Testis (tissue), 3 donors: ENCODE measurements around the gene SSU72. TPM values are rescaled to one million over a fixed set of nuclear protein-coding genes. Genes with fewer than 3 reads are reported as not detected.

Experiments
- DNase-seq: peaks from one replicate; pipeline ENCODE4 v3.0.0-alpha.2; 2019
- H3K27ac ChIP-seq, 2 donors: fragments of 200-600 bp; sonication (generic); one replicate each; pipeline ENCODE4 v1.5.1; 2019
- H3K27me3 ChIP-seq: fragments of 200-600 bp; sonication (generic); one replicate; pipeline ENCODE4 v1.5.1; 2019
- H3K36me3 ChIP-seq: fragments of 200-600 bp; sonication (generic); one replicate; pipeline ENCODE4 v1.5.1; 2017; ENCODE audit warnings: low read depth; ENCODE audit errors: missing control alignments
- H3K4me1 ChIP-seq: fragments of 200-600 bp; sonication (generic); one replicate; pipeline ENCODE4 v1.5.1; 2019
- H3K4me3 ChIP-seq, 2 donors: fragments of 200-600 bp; sonication (generic); one replicate each; pipeline ENCODE4 v1.5.1; 2017 to 2019
- H3K9me3 ChIP-seq: fragments of 200-600 bp; sonication (generic); one replicate; pipeline ENCODE4 v1.5.1; 2017
- POLR2A ChIP-seq: fragments of 450-650 bp; IDR thresholded peaks from one replicate; pipeline ENCODE4 v1.6.1; 2017; ENCODE audit warnings: antibody characterized with exemption, mild to moderate bottlenecking, moderate library complexity
- WGBS, 2 donors: methylation state at CpG; one replicate each; pipeline ENCODE4 v1.1.5; 2018; 5-methylcytosine and 5-hydroxymethylcytosine counted together
- intact Hi-C: fragments of 100-400 bp; cut with DNase I; formaldehyde crosslinking; loops from one replicate; pipeline ENCODE4 v1.15.1; 2023; ENCODE audit warnings: low total_unique reads
- polyA plus RNA-seq: library from polyadenylated mRNA; stranded (reverse); fragments of 350-450 nt; fragmentation: Illumina TruSeq; extraction: RNeasy Lipid Tissue Mini Kit (QIAGEN cat#74804); gene quantifications from one replicate; pipeline ENCODE4 v1.2.3, GENCODE V29; 2014; ENCODE audit warnings: low read depth, low replicate concordance; ENCODE audit not compliant: insufficient read depth
- total RNA-seq, 2 donors: library from RNA; depleted of rRNA; stranded (reverse); fragments of >200 nt; gene quantifications; one replicate each; pipeline ENCODE4 v1.2.3, GENCODE V29; 2016
- TF ChIP-seq, protein P1 (sequence below), 3 experiments: fragments of 450-650 bp in 2 of 3; fragments of 200-600 bp in 1 of 3; sonication (generic) in 1 of 3; IDR thresholded peaks; one replicate each; pipeline ENCODE4 v1.5.1; 2016 to 2019; ENCODE audit warnings: antibody characterized with exemption in 3 of 3, mild to moderate bottlenecking in 2 of 3, moderate library complexity in 1 of 3

Gene SSU72
- total and polyA plus RNA-seq, 3 donors from 2014 or later: 67.0 to 158 (median 146) TPM

DNA sequence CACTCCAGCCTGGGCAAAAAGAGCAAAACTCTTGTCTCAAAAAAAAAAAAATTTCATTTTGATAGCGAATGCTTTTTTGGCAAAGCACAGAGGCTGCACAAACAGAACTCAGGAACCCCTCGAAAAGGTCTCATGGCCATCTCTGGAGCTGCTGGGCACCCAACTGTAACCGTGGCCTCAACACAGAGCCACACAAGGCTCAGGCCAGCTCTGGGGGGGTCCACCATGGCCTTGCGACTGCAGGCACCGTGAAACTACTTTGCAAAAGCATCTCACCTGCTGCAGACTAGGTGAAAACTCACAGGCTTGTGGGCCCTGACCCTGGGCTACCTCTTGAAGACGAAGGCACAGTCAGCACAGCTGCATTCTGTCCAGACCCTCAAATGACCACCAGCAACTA lies 18.2 kb downstream of the SSU72 start:
- intact Hi-C loops: no loop called here
- 83 to 84% methylated on average over 6 of the region's 6 CpGs for WGBS, 2 donors
- no peak for DNase-seq
- Histone ChIP-seq H3K27me3 (no peaks in the 10 kb centered on the region), H3K4me1 (peaks cover 5% of the 10 kb centered on the region), H3K36me3 (no peaks in the 10 kb centered on the region), H3K27ac (no peak overlapping the region), H3K9me3 (no peaks in the 10 kb centered on the region), H3K4me3 (no peak overlapping the region)
- TF ChIP-seq POLR2A: no peak
- TF ChIP-seq, protein P1, sequence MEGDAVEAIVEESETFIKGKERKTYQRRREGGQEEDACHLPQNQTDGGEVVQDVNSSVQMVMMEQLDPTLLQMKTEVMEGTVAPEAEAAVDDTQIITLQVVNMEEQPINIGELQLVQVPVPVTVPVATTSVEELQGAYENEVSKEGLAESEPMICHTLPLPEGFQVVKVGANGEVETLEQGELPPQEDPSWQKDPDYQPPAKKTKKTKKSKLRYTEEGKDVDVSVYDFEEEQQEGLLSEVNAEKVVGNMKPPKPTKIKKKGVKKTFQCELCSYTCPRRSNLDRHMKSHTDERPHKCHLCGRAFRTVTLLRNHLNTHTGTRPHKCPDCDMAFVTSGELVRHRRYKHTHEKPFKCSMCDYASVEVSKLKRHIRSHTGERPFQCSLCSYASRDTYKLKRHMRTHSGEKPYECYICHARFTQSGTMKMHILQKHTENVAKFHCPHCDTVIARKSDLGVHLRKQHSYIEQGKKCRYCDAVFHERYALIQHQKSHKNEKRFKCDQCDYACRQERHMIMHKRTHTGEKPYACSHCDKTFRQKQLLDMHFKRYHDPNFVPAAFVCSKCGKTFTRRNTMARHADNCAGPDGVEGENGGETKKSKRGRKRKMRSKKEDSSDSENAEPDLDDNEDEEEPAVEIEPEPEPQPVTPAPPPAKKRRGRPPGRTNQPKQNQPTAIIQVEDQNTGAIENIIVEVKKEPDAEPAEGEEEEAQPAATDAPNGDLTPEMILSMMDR (IDR thresholded peaks at IDR 0.05): no peak

DNA sequence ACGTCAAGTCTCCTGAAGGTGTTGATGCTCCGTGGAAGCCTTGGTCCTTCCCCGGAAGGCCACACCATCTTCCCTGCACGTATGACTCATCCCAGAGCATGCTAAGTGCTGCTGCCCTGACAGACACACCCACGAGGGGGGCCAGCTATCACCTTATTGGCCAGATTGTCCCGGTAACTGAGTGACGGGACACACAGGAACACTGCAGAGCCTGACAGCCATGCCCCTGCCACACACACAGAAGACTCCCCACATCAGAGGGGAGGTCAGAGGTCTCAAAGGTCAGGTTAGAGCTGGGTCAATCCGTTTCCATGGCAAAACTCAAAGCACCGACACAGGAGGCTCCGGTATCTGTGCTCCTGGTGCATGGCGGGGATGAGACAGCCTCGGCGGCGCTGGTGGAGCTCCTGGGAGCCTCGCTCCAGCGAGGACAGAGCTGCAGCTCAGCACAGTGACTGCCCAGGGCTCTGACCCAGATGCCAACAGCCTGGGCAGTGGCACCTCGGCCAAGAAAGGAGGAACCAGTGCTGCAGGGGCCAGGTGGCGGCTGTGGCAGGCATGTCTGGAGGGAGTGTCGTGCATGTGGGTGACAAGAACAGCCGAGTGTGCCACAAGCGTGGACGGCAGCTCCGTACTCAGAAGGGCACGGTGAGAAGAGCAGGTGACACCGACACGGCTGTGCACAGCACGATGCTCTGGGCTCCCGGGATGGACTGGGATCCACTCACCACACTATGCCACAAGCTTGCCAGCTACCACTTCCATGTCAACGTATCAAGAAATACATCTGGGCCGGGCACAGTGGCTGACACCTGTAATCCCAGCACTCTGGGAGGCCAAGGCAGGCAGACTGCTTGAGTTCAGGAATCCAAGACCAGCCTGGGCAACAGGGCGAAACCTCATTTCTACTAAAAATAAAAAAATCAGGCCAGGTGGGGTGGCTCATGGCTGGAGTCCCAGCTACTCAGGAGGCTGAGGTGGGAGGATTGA lies 19.4 kb downstream of the SSU72 start:
- no peak overlapping the region for H3K27ac ChIP-seq
- no peak for DNase-seq

DNA sequence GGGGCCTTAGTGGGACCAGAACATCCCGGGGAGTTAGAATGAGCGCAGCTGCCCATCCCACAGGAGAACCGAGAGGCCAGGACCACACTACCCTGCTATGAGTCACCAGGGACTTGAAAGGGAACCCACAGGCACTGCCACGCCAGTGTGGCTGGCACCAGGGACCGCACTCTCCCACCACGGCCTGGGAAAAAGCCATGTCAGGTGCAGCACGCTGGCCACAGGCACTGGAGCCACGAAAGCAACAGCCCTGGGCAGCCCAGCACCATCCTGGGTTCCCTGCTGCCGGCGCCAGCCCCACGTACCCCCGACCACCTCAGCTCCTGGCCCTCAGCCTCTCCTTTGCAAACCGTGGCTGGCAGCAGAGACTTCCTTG lies 20.1 kb downstream of the SSU72 start:
- no peak for DNase-seq
- peaks cover 12% of the 10 kb centered on the region for H3K4me1 ChIP-seq
- no peak overlapping the region for H3K4me3 ChIP-seq
- H3K36me3 ChIP-seq: no peaks in the 10 kb centered on the region
- H3K9me3 ChIP-seq: no peaks in the 10 kb centered on the region
- no peak for TF ChIP-seq POLR2A
- TF ChIP-seq, protein P1 (IDR thresholded peaks at IDR 0.05): no peak
- WGBS, 2 donors: 77 to 88% methylated on average over 5 to 13 of the region's 13 CpGs
- no peaks in the 10 kb centered on the region for H3K27me3 ChIP-seq
- H3K27ac ChIP-seq: no peak overlapping the region
- intact Hi-C loops: no loop called here

More for the DNA sequence above, 19.4 kb downstream of the SSU72 start:
- H3K36me3 ChIP-seq: no peaks in the 10 kb centered on the region
- H3K4me1 ChIP-seq: peaks cover 12% of the 10 kb centered on the region
- no peaks in the 10 kb centered on the region for H3K27me3 ChIP-seq
- no peaks in the 10 kb centered on the region for H3K9me3 ChIP-seq
- intact Hi-C loops: no loop called here
- no peak overlapping the region for H3K4me3 ChIP-seq
- WGBS, 2 donors: 79 to 80% methylated on average over 2 to 30 of the region's 31 CpGs
- no peak for TF ChIP-seq POLR2A
- TF ChIP-seq, protein P1 (IDR thresholded peaks at IDR 0.05): no peak

DNA sequence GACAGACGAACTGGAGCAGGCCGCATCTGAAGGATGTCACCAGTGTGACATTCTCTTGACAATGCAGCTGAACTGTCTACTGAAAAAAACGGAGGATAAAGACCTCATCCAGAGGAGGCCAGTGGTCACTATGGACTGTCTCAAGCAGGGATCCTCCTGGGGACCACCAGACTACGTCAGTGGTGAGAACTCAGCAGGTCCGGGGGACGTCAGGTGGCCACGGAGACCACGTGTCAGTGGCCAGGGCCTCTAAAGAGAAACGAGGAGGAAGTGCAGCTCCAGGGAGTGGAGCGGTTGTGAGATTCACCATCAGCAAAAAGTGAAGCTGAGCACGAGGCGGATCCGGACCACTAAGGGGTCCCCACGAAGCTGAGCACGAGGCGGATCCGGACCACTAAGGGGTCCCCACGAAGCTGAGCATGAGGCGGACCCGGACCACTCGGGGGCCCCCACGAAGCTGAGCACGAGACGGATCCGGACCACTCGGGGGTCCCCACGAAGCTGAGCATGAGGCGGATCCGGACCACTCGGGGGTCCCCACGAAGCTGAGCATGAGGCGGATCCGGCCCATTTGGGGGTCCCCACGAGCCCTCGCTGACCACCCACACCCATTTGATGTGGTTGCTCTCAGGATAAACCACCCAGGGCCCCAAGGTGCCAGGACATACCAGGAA lies 20.7 kb downstream of the SSU72 start:
- Histone ChIP-seq H3K4me1 (peaks cover 12% of the 10 kb centered on the region), H3K27ac (no peak overlapping the region), H3K4me3 (no peak overlapping the region), H3K27me3 (no peaks in the 10 kb centered on the region), H3K9me3 (no peaks in the 10 kb centered on the region), H3K36me3 (no peaks in the 10 kb centered on the region)
- 92 to 95% methylated on average over 35 of the region's 35 CpGs for WGBS, 2 donors
- intact Hi-C loops: no loop called here
- DNase-seq: no peak
- TF ChIP-seq POLR2A: no peak
- TF ChIP-seq, protein P1 (IDR thresholded peaks at IDR 0.05): no peak
